Rectal smooth muscle tissue (tissue), 1 donor: ENCODE data around the gene INKA2.
"Not testable (repeated sequence)": the region's sequence is repeated elsewhere in the genome, so short reads cannot be mapped to it uniquely, and the experiment has no call there.

Experiments
- H3K27ac ChIP-seq: one replicate; pipeline ENCODE4 v1.7.0; 2013; ENCODE audit warnings: low read depth, low read length, inconsistent platforms
- H3K27me3 ChIP-seq: one replicate; pipeline ENCODE4 v1.7.0; 2013; ENCODE audit warnings: low read length; ENCODE audit not compliant: control insufficient read depth, insufficient read depth
- H3K36me3 ChIP-seq: one replicate; pipeline ENCODE4 v1.7.0; 2013; ENCODE audit warnings: low read length; ENCODE audit not compliant: control insufficient read depth, insufficient read depth
- H3K4me1 ChIP-seq: one replicate; pipeline ENCODE4 v1.7.0; 2013; ENCODE audit warnings: low read length; ENCODE audit not compliant: control insufficient read depth, insufficient read depth
- H3K4me3 ChIP-seq: one replicate; pipeline ENCODE4 v1.7.0; 2013; ENCODE audit warnings: low read length
- H3K9ac ChIP-seq: one replicate; pipeline ENCODE4 v1.7.0; 2013; ENCODE audit warnings: low read length

Gene INKA2

DNA sequence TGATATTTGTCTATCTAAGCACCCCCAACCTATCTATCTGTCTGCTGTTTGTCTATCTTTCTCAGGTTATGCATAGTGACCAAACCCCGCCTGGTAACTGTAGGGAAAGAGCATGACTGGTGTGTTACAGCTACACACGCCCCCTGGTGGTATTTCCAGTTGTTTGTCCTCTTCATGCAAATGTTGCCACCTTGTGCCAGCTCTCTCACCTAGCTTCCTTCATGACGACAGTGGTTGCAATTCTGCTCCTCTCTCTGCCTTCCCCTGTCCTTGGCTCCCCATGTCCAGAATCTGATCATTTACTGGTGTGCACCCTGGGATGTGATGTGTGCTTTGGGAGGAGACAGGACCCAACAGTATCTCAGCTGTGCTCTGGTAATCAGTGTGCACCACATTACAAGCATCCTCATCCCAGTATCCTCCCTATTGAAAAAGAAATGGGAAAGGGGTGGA lies 8.1 kb upstream of the INKA2 start:
- Histone ChIP-seq H3K36me3 (no peaks in the 10 kb centered on the region), H3K4me3 (no peak overlapping the region), H3K27ac (no peak overlapping the region), H3K4me1 (peaks cover 26% of the 10 kb centered on the region), H3K9ac (no peak overlapping the region), H3K27me3 (no peaks in the 10 kb centered on the region)

DNA sequence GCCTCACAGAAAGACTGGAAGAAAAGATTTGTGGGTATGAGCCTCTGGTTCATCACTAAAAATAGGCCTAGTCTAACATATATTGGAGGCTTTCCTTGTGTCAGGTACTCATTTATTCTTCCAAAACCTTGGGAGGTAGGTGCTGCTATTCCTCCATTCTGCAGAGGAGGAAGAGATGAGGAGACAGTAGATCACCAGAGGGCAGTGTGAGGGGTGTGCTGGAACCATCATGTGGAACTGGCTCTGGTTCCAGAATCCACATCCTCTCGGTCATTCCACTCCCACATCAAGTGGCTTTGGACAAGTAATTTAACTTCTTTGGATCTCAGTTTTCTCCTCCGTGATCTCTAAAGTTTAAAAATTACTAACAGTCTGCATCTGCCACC lies 7.4 kb upstream of the INKA2 start:
- Histone ChIP-seq H3K27ac (peak overlapping the region; percentile 56), H3K4me1 (peaks cover 26% of the 10 kb centered on the region), H3K9ac (no peak overlapping the region), H3K4me3 (no peak overlapping the region), H3K36me3 (no peaks in the 10 kb centered on the region), H3K27me3 (no peaks in the 10 kb centered on the region)

DNA sequence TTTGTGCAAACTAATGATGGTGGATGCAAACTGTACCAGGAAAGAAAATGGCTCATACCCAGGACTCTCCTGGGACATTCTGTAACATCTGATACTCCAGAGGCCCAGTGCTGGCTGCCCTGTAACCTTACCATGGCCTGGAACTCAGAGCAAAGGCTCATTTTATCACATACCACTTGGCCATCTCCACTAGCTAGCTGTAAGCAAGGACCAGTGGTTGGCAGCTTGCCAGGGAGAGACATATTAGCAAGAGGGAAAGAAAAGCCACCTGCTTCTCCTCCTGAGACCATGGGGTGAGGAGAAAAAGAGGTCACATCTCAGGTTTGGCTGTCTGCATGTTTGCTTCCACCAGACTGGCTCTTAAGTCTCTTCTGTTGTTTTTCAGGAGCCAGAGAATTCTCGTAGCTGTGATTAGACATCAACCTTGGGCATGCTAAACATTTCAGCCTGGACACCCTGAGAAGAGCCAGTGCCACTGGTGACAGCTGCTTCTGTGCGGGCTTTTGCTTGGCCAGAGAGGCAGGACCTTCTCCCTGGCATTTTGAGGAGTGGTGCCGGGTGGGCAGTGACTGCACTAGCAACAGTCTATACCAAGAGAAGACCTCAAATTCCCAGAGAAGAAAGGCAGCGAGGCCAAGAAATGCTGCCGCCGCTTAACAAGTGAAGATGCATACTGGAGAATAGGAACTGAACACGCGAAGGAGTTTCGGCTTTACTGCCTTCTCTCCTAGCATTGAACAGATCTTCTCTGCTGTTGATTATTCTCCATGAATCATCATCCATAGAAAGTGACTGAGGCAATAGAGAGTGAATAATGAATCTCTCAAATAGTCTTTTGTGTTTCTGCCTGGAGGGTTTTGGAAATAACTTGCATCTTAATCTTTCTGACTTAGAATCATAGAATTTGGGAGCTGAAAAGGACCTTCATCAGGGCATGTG lies 6.7 kb upstream of the INKA2 start:
- peaks cover 22% of the 10 kb centered on the region for H3K4me1 ChIP-seq

DNA sequence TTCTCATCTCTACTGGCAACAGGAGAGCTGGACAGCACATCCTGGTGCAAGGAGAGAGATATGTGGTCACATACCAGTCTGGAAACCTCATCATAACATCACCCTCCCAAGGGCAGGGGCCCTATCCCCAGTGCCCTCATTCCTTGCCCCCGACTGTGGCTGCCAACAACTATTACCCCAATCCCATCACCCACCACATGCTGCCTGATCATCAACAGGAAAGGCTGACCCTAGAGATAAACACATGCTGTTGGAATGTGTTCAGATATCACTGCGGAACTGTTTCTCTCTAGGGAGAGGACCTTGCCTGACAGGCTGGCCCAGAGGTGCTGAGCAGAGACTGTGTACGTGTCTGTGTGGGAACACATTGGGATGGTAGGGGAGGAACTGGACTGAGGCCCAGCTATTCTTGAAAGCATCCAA lies 4.5 kb upstream of the INKA2 start:
- no peak overlapping the region for H3K9ac ChIP-seq
- H3K4me3 ChIP-seq = no peak overlapping the region
- H3K27me3 ChIP-seq = no peaks in the 10 kb centered on the region
- peaks cover 14% of the 10 kb centered on the region for H3K4me1 ChIP-seq
- no peak overlapping the region for H3K27ac ChIP-seq
- H3K36me3 ChIP-seq = no peaks in the 10 kb centered on the region

More for the DNA sequence above, 6.7 kb upstream of the INKA2 start:
- Histone ChIP-seq H3K27ac (peak overlapping the region; percentile 56), H3K4me3 (no peak overlapping the region), H3K9ac (no peak overlapping the region), H3K27me3 (no peaks in the 10 kb centered on the region), H3K36me3 (no peaks in the 10 kb centered on the region)

DNA sequence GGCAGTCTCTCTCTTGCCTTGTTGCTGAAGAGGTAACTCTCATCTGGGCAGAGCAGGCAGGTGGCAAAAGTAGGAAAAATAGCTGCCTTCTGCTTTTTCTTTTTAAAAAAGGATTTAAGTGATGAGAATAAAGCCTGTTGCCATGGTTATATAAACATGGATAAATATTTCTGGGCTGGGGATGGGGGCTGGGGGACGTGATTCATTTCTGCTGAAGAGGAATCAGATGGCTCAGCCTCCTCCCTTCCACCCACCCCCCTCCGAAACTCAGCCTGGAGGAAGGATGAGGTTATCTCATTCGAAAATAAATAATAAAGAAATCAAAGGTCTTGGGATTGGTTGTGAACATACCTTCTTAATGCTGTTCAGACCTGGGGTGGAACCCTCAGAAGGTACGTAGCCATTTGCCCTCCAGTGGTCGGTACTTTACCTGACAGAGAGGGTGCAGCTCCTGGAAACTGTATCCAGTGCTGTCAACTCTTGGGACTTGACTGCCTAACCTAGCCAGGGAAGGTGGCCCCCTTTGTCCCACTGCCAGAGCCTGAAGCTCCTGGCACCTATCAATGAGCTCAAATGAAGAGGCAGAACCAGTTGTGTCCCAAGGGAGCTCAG lies 3.8 kb upstream of the INKA2 start:
- Histone ChIP-seq H3K9ac (no peak overlapping the region), H3K36me3 (no peaks in the 10 kb centered on the region), H3K27me3 (no peaks in the 10 kb centered on the region), H3K27ac (no peak overlapping the region), H3K4me1 (peaks cover 14% of the 10 kb centered on the region), H3K4me3 (no peak overlapping the region)

DNA sequence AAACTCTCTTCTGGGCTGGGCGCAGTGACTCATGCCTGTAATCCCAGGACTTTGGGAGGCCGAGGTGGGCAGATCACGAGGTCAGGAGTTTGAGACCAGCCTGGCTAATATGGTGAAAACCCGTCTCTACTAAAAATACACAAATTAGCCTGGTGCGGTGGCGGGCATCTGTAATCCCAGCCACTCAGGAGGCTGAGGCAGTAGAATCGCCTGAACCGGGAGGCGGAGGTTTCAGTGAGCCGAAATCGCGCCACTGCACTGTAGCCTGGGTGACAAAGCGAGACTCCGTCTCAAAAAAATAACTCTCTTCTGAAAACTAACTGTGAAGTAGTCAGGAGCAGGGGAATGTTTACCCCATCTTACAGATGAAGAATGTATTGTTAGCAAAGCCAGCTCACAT lies 3.1 kb upstream of the INKA2 start:
- peaks cover 21% of the 10 kb centered on the region for H3K4me1 ChIP-seq
- not testable (repeated sequence) for H3K27ac ChIP-seq, H3K27me3 ChIP-seq, H3K4me3 ChIP-seq, H3K9ac ChIP-seq, H3K36me3 ChIP-seq

DNA sequence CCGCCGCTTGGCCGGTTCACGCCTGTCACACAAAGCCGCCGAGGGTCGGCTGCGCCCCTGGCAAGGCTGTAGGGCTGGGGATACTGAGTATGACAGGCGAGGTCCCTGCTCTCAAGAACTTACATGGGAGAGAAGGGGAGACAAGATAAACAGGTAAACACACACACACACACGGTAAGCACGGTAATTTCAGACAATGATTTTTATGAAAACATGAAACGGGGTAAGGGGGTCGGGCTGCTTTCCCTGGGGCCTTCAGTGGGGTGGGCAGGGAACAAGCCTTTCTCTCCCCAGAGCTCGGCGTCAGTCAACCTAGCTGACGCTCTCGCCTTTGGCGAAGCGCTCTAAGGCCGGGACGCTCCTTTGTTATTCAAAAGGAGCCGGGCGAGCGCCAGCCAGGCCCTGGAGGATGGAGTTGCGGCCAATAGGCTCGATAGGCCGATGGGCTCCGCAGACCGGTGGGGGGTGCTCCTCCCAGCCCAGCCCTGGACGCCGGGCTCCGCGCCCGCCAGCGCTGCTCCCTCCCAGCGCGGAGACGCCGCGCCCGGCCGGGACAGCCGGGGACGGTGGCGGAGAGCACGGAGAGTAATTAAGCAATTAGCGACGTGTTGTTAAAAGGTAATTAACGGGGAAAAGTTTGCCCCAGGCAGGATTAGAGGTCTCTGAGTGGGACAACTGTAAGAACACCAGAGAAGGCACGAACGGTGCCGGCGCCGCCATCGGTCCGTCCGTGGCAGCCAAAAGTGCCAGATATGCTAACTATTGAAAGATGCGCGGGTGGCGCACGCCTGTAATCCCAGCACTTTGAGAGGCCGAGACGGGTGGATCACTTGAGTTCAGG lies 950 bp upstream of the INKA2 start:
- Histone ChIP-seq H3K4me1 (peaks cover 17% of the 10 kb centered on the region), H3K9ac (no peak overlapping the region), H3K36me3 (no peaks in the 10 kb centered on the region), H3K27ac (peak overlapping the region; percentile 93), H3K4me3 (peak overlapping the region; percentile 82), H3K27me3 (no peaks in the 10 kb centered on the region)

DNA sequence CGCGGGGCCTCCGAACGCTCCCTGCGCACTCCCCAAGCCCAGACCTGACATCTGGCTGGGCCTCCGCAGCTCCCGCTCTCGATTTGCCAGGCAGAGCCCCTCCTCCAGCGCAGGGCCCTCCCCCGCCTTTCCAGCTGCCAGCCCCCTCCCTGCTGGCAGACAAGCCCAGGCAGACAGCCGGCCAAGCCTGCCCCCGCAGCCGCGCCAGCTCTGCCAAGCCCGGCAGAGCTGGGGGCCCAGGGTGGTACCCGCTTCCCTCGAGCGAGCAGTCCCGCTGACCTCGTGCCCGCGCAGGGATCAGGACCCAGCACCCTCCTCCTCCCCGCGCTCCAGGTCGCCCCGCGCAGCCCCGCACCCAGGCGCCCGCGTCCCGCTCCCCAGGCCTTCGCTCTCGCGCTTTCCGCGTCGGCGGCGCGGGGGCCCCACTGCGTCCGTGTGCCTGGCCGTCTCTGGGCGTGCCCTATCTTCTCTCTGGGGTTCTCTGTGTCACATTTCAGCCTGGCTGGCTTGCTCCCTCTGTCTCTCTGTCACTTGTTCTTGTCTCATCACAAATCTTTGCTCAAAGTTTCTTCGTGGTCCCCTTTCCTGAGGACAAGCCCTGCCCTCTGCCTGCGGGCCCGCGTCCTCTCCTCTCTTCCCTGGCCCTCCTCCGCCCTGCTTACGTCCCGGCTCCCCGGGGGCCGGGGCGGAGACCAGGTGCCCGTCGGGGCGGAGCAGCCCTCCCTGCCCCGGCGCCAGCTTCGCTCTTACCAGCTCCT lies 580 bp downstream of the INKA2 start:
- Histone ChIP-seq H3K27ac (peak overlapping the region; percentile 93), H3K27me3 (no peaks in the 10 kb centered on the region), H3K4me1 (peaks cover 17% of the 10 kb centered on the region), H3K4me3 (peak overlapping the region; percentile 82), H3K9ac (peak overlapping the region; percentile 79), H3K36me3 (no peaks in the 10 kb centered on the region)

DNA sequence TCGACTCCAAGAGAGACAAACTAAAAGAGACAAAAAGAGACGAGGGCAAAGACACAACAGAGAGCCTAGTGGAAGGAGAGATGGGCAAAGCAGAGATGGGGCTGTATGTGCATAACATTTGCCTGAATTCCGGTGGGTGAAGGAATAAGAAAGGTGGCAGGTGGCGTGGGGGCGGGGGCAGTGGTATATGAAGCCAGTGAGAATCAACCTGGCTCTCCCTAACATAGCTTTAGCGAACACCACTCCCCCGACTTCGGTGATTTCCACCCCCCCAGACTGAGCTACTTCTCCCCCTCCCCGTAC lies 1.1 kb downstream of the INKA2 start:
- peaks cover 17% of the 10 kb centered on the region for H3K4me1 ChIP-seq

DNA sequence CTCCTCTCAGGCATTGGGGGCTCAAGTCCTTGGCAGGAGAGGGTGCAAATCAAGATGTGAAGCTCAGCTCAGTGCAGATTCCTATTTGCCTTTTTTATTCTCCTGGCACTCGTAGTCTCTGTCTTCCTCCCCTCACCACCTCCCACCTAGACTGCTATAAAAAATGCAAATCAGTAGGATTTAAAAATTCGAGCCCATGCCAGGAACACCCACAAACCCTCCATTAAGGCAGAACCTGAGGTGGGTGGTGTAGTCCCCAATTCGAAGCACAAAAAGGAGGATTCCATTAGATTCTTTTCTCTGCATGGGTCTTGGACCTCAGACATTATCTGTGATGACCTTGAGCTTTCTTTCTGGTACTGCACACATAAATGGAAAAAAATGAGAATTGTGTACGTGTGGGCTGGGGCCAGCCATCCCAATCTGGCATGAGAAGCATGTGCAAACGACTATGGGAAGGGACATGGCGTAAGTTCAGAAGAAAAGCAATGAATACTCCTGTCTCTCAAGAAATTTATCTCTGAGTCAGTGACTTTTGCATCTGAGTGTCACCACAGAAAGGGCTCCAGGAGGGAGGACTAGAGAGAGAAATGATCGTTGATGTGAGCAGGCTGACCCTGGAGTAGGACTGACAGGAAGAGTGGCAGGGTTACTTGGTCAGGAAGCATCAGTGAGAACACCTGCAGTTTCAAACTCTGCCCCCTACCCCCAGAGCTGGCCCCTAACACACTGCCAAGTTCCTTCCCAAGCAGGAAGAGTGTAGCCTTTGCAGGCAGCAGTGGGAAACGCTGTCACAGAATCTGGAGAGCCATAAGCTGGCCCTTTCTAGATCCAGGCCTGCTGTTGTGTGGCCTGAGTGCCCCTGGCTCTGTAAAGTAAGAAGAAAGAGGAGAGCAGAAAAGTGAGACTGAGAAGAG lies 1.7 kb downstream of the INKA2 start:
- Histone ChIP-seq H3K27ac (peak overlapping the region; percentile 93), H3K4me3 (peak overlapping the region; percentile 82), H3K9ac (no peak overlapping the region), H3K36me3 (no peaks in the 10 kb centered on the region), H3K27me3 (no peaks in the 10 kb centered on the region), H3K4me1 (peaks cover 17% of the 10 kb centered on the region)

More for the DNA sequence above, 1.1 kb downstream of the INKA2 start:
- Histone ChIP-seq H3K36me3 (no peaks in the 10 kb centered on the region), H3K9ac (no peak overlapping the region), H3K27ac (peak overlapping the region; percentile 93), H3K27me3 (no peaks in the 10 kb centered on the region), H3K4me3 (peak overlapping the region; percentile 82)

DNA sequence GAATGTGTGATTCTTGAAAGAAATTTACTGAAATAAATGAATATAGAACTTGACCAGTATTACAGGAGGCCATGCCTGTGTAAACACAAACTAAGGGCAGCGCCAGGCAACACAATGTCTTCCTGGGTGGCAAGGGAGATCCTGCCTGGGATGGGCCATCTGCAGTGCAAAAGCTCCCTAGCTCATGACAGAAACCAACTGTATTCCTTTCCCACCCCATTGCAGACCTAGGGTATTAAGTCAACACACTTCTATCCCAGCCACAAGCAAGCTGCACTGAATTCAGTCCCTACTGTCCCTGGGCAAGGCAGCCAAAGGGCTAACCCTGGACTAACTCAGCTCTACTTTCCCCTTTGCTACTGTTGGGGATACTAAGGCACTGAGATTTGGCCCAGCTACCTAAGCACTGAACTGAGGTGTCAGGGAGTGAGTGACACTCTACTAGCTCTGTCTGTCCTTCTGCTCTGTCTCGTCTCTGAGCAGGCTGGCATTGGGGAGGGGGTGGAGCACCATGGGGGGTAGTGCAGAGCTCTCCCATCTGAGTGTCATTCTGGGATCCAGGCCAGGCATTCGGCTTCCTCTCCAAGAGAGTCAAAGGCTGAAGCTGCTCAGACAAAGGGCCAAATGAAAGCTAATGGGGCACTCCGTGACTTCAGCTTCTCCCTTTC lies 2.5 kb downstream of the INKA2 start:
- Histone ChIP-seq H3K4me1 (peaks cover 17% of the 10 kb centered on the region), H3K9ac (no peak overlapping the region), H3K27ac (no peak overlapping the region), H3K36me3 (no peaks in the 10 kb centered on the region), H3K27me3 (no peaks in the 10 kb centered on the region), H3K4me3 (no peak overlapping the region)
